SIG-M5 (cell line): Measurements from ENCODE around the gene LRRC26.

Experiments used
- DNase-seq: peaks from one replicate; lab custom pipeline; 2025; lab: John Stamatoyannopoulos, UW

Gene LRRC26

GRCh38 chr9:137199411-137200121 is 29.7 kb upstream of the LRRC26 start:
- no peak for DNase-seq

- DNase-seq: no peak
Measured at GRCh38 chr9:137198902-137199283, 29.0 kb upstream of the LRRC26 start.

GRCh38 chr9:137198051-137198901 is 28.4 kb upstream of the LRRC26 start:
- no peak for DNase-seq

- no peak for DNase-seq
Measured at GRCh38 chr9:137195525-137196220, 25.8 kb upstream of the LRRC26 start.

GRCh38 chr9:137194909-137195308 is 25.1 kb upstream of the LRRC26 start:
- DNase-seq: no peak

GRCh38 chr9:137194388-137194787 is 24.5 kb upstream of the LRRC26 start:
- no peak for DNase-seq

- DNase-seq: no peak
Measured at GRCh38 chr9:137193771-137194170, 23.9 kb upstream of the LRRC26 start.

GRCh38 chr9:137192859-137193258 is 23.0 kb upstream of the LRRC26 start:
- DNase-seq: no peak

GRCh38 chr9:137192448-137192780 is 22.6 kb upstream of the LRRC26 start:
- no peak for DNase-seq

- no peak for DNase-seq
Measured at GRCh38 chr9:137191691-137192447, 22.0 kb upstream of the LRRC26 start.

GRCh38 chr9:137191245-137191644 is 21.4 kb upstream of the LRRC26 start:
- DNase-seq: no peak

- DNase-seq: no peak
Measured at GRCh38 chr9:137190315-137190856, 20.5 kb upstream of the LRRC26 start.

- DNase-seq: no peak
Measured at GRCh38 chr9:137189297-137190295, 19.7 kb upstream of the LRRC26 start.

- DNase-seq: peak; percentile 2
Measured at GRCh38 chr9:137188490-137189296, 18.8 kb upstream of the LRRC26 start, which contains the start of the genes ANAPC2 and SSNA1. ANAPC2 (minus strand) TSS chr9:137188560; CDS start chr9:137188532, 28 bp downstream. SSNA1 (plus strand) TSS chr9:137188676; CDS start chr9:137188727, 51 bp downstream.

GRCh38 chr9:137188086-137188489 is 18.2 kb upstream of the LRRC26 start:
- no peak for DNase-seq

- no peak for DNase-seq
Measured at GRCh38 chr9:137187386-137187785, 17.5 kb upstream of the LRRC26 start.

GRCh38 chr9:137186385-137186784 is 16.5 kb upstream of the LRRC26 start:
- no peak for DNase-seq

- DNase-seq: no peak
Measured at GRCh38 chr9:137185921-137186320, 16.1 kb upstream of the LRRC26 start.

- no peak for DNase-seq
Measured at GRCh38 chr9:137184881-137185660, 15.2 kb upstream of the LRRC26 start.
